Measurements from ENCODE around the gene DCAF7. TPM values are rescaled to one million over a fixed set of nuclear protein-coding genes. Genes with fewer than 3 reads are reported as not detected.
A peak's percentile ranks its signal among the peaks of the same experiment; 100 is the strongest.

The DCAF7 gene
- total and polyA plus RNA-seq, 11 donors: 9.9 to 61.8 (median 41.2) TPM

- DNase-seq: no peak
- H3K4me1 ChIP-seq: peaks cover 0 to 16% (median 0%) of the 10 kb centered on the region in 12 donors
- no peak overlapping the region for H3K4me3 ChIP-seq
- TF ChIP-seq CTCF (IDR thresholded peaks at IDR 0.05): no peak
- no peak for TF ChIP-seq POLR2A (IDR thresholded peaks at IDR 0.05)
- no peaks in the 10 kb centered on the region for H3K9me3 ChIP-seq
- H3K36me3 ChIP-seq: peaks cover 0 to 63% (median 57%) of the 10 kb centered on the region in 9 donors
- 60 to 69% (median 66%) methylated on average over 11 of the region's 11 CpGs for WGBS, 4 donors
- peak in 1 of 4 donors; percentile 57 for ATAC-seq
- intact Hi-C loops (cut with DNase I): no loop called here
- peak overlapping the region in 1 of 12 donors; percentile 4 for H3K27ac ChIP-seq
- H3K27me3 ChIP-seq: no peaks in the 10 kb centered on the region
These were observed 29.4 kb downstream of the DCAF7 start for GRCh38 chr17:63579633-63580032.

- WGBS, 4 donors: 94 to 97% (median 96%) methylated on average over 5 of the region's 5 CpGs
- H3K27me3 ChIP-seq: no peaks in the 10 kb centered on the region
- H3K4me3 ChIP-seq: no peak overlapping the region
- intact Hi-C loops (cut with DNase I): no loop called here
- H3K9me3 ChIP-seq: no peaks in the 10 kb centered on the region
- TF ChIP-seq POLR2A (IDR thresholded peaks at IDR 0.05): no peak
- no peak for TF ChIP-seq CTCF (IDR thresholded peaks at IDR 0.05)
- H3K27ac ChIP-seq: no peak overlapping the region
- no peaks in the 10 kb centered on the region for H3K4me1 ChIP-seq
- no peak for ATAC-seq
- H3K36me3 ChIP-seq: peaks cover 0 to 99% (median 91%) of the 10 kb centered on the region in 9 donors
- DNase-seq: no peak
These were observed 37.5 kb downstream of the DCAF7 start for GRCh38 chr17:63587770-63588169.

- TF ChIP-seq POLR2A (IDR thresholded peaks at IDR 0.05): no peak
- TF ChIP-seq CTCF (IDR thresholded peaks at IDR 0.05): no peak
- H3K27me3 ChIP-seq: no peaks in the 10 kb centered on the region
- ATAC-seq (no peak), DNase-seq (no peak)
- no peak overlapping the region for H3K27ac ChIP-seq
- H3K36me3 ChIP-seq: peaks cover 0 to 98% (median 88%) of the 10 kb centered on the region in 9 donors
- H3K4me3 ChIP-seq: no peak overlapping the region
- WGBS, 4 donors: 86 to 91% (median 87%) methylated on average over 11 of the region's 11 CpGs
- intact Hi-C loops (cut with DNase I): no loop called here
- no peaks in the 10 kb centered on the region for H3K4me1 ChIP-seq
- H3K9me3 ChIP-seq: no peaks in the 10 kb centered on the region
These were observed 38.5 kb downstream of the DCAF7 start for GRCh38 chr17:63588797-63589196.

- intact Hi-C loops (cut with DNase I): no loop called here
- WGBS, 4 donors: 90 to 100% (median 97%) methylated on average over 1 of the region's 1 CpG
These were observed 39.4 kb downstream of the DCAF7 start for GRCh38 chr17:63589646-63590045.

More at GRCh38 chr17:63589646-63590045, 39.4 kb downstream of the DCAF7 start:
- no peak for ATAC-seq
- no peaks in the 10 kb centered on the region for H3K27me3 ChIP-seq
- H3K36me3 ChIP-seq: peaks cover 0 to 98% (median 87%) of the 10 kb centered on the region in 9 donors
- H3K4me1 ChIP-seq: no peaks in the 10 kb centered on the region
- H3K27ac ChIP-seq: no peak overlapping the region
- TF ChIP-seq CTCF (IDR thresholded peaks at IDR 0.05) (no peak), POLR2A (IDR thresholded peaks at IDR 0.05) (no peak)
- H3K9me3 ChIP-seq: no peaks in the 10 kb centered on the region
- no peak overlapping the region for H3K4me3 ChIP-seq
- no peak for DNase-seq

Measured in heart left ventricle (tissue), 16 donors.